OCI-LY1 (cell line): ENCODE results near the gene CACNA2D3.

Source experiments
- H2AFZ ChIP-seq: fragments of 200-600 bp; sonication (generic), shearing (Covaris generic); 2 replicates; pipeline ENCODE4 v1.6.0; 2014; ENCODE audit warnings: antibody characterized with exemption, mild to moderate bottlenecking, low read length
- H3F3A ChIP-seq: fragments of 200-600 bp; sonication (generic), shearing (Covaris generic); 2 replicates; pipeline ENCODE4 v1.6.0; 2014; ENCODE audit warnings: mild to moderate bottlenecking, antibody characterized with exemption, low read length, moderate library complexity; ENCODE audit not compliant: insufficient read depth
- H3K27ac ChIP-seq: fragments of 200-600 bp; sonication (generic); 2 replicates; pipeline ENCODE4 v1.5.1; 2014; ENCODE audit warnings: low read length, mixed run types, mild to moderate bottlenecking, low read depth; ENCODE audit not compliant: poor library complexity, severe bottlenecking
- H3K27me3 ChIP-seq: fragments of 200-600 bp; sonication (generic); 2 replicates; pipeline ENCODE4 v1.6.0; 2014; ENCODE audit warnings: antibody characterized with exemption, mild to moderate bottlenecking, low read length, moderate library complexity; ENCODE audit not compliant: insufficient read depth
- H3K36me3 ChIP-seq: fragments of 200-600 bp; sonication (generic); 2 replicates; pipeline ENCODE4 v1.6.1; 2014; ENCODE audit warnings: mild to moderate bottlenecking, antibody characterized with exemption, low read length, moderate library complexity, mixed read lengths; ENCODE audit not compliant: insufficient read depth
- H3K4me1 ChIP-seq: fragments of 200-600 bp; sonication (generic); 2 replicates; pipeline ENCODE4 v1.5.1; 2014; ENCODE audit warnings: mild to moderate bottlenecking, low read length, moderate library complexity; ENCODE audit not compliant: insufficient read depth, severe bottlenecking
- H3K4me2 ChIP-seq: fragments of 200-600 bp; sonication (generic), shearing (Covaris generic); 2 replicates; pipeline ENCODE4 v1.6.1; 2014; ENCODE audit warnings: low read length
- H3K4me3 ChIP-seq: fragments of 200-600 bp; sonication (generic); 2 replicates; pipeline ENCODE4 v1.5.1; 2014; ENCODE audit warnings: low read length, low read depth, mild to moderate bottlenecking, mixed read lengths; ENCODE audit not compliant: poor library complexity, severe bottlenecking
- H3K79me2 ChIP-seq: fragments of 200-600 bp; shearing (Covaris generic); 2 replicates; pipeline ENCODE4 v1.6.1; 2016; ENCODE audit warnings: mixed run types, low read length, mixed read lengths; ENCODE audit not compliant: insufficient read depth
- H3K9ac ChIP-seq: fragments of 200-600 bp; sonication (generic), shearing (Covaris generic); 2 replicates; pipeline ENCODE4 v1.6.1; 2014; ENCODE audit warnings: mild to moderate bottlenecking, low read length, mixed read lengths
- H3K9me2 ChIP-seq: fragments of 200-600 bp; sonication (generic), shearing (Covaris generic); 2 replicates; pipeline ENCODE4 v1.6.1; 2014; ENCODE audit warnings: low read depth, mild to moderate bottlenecking, low read length, mixed read lengths
- H3K9me3 ChIP-seq: fragments of 200-600 bp; shearing (Covaris generic); 2 replicates; pipeline ENCODE4 v1.6.1; 2014; ENCODE audit warnings: low read length, mixed read lengths
- H4K20me1 ChIP-seq: fragments of 200-600 bp; sonication (generic), shearing (Covaris generic); 2 replicates; pipeline ENCODE4 v1.6.0; 2016; ENCODE audit warnings: mild to moderate bottlenecking, low read length; ENCODE audit not compliant: insufficient read depth
- EZH2 ChIP-seq: fragments of 200-600 bp; sonication (generic), shearing (Covaris generic); IDR thresholded peaks from 2 replicates; pipeline ENCODE4 v1.8.0; 2017; ENCODE audit warnings: borderline replicate concordance, mixed run types, mild to moderate bottlenecking, antibody characterized with exemption, low read length, moderate library complexity, mixed read lengths
- TF ChIP-seq, protein P1 (sequence below): fragments of 200-600 bp; sonication (generic), shearing (Covaris generic); IDR thresholded peaks from 2 replicates; pipeline ENCODE4 v1.5.1; 2017; ENCODE audit warnings: mild to moderate bottlenecking, antibody characterized with exemption, low read length, moderate library complexity, mixed read lengths

The CACNA2D3 gene

DNA sequence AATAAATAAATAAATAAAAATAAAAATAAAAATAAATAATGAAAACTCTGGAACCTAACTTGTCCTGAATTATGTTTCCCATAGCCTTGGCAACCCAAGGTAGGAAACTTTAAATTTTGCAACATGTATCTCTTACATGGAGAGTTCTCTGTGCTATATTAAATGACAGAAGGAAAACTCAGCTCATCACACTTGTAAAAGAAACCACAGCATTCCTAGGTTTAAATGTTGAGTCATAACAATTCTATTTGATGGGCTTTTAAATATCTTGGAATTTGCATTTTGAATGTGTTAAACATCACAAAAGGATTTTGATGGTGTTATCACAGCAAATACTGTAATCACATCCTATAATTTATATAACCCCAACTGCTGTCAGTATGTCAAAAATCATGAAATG, 661.3 kb downstream of the CACNA2D3 start:
- H3K9me2 ChIP-seq: no peaks in the 10 kb centered on the region
- H3K79me2 ChIP-seq: no peaks in the 10 kb centered on the region
- no peaks in the 10 kb centered on the region for H3K36me3 ChIP-seq
- H3K27me3 ChIP-seq: no peaks in the 10 kb centered on the region
- H3K9me3 ChIP-seq: no peaks in the 10 kb centered on the region
- no peak overlapping the region for H3K4me3 ChIP-seq
- no peak overlapping the region for H2AFZ ChIP-seq
- H3K9ac ChIP-seq: no peak overlapping the region
- no peak overlapping the region for H3K4me2 ChIP-seq
- H3K4me1 ChIP-seq: no peaks in the 10 kb centered on the region
- no peaks in the 10 kb centered on the region for H4K20me1 ChIP-seq
- TF ChIP-seq EZH2: no peak
- TF ChIP-seq, protein P1, sequence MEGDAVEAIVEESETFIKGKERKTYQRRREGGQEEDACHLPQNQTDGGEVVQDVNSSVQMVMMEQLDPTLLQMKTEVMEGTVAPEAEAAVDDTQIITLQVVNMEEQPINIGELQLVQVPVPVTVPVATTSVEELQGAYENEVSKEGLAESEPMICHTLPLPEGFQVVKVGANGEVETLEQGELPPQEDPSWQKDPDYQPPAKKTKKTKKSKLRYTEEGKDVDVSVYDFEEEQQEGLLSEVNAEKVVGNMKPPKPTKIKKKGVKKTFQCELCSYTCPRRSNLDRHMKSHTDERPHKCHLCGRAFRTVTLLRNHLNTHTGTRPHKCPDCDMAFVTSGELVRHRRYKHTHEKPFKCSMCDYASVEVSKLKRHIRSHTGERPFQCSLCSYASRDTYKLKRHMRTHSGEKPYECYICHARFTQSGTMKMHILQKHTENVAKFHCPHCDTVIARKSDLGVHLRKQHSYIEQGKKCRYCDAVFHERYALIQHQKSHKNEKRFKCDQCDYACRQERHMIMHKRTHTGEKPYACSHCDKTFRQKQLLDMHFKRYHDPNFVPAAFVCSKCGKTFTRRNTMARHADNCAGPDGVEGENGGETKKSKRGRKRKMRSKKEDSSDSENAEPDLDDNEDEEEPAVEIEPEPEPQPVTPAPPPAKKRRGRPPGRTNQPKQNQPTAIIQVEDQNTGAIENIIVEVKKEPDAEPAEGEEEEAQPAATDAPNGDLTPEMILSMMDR: no peak
- no peaks in the 10 kb centered on the region for H3F3A ChIP-seq
- no peak overlapping the region for H3K27ac ChIP-seq

DNA sequence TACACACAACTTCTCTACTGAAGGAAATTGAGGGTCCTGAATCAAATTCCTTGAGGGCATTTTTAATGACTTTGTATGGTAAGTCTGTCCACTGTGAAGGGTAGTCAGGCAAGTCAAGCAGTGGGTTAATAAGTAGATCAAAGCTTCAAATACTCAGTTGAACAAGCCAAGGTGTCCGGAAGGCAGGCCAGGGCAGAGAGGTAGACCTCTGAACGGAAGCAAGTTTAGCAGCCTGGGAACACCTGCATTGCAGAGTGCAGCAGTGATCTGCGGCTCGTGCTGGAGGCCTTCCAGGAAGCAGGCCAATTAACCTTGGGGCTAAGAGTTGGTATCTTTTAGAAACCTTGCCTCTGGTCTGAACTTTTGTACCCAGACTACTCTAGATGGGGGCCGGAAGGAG, 661.7 kb downstream of the CACNA2D3 start:
- Histone ChIP-seq H3K9me3 (no peaks in the 10 kb centered on the region), H4K20me1 (no peaks in the 10 kb centered on the region), H3K9ac (no peak overlapping the region), H3K9me2 (no peaks in the 10 kb centered on the region), H2AFZ (no peak overlapping the region), H3K27me3 (no peaks in the 10 kb centered on the region), H3F3A (no peaks in the 10 kb centered on the region), H3K4me2 (no peak overlapping the region), H3K4me3 (no peak overlapping the region), H3K27ac (no peak overlapping the region), H3K79me2 (no peaks in the 10 kb centered on the region), H3K36me3 (no peaks in the 10 kb centered on the region), H3K4me1 (no peaks in the 10 kb centered on the region)
- TF ChIP-seq, protein P1: no peak
- TF ChIP-seq EZH2: no peak

DNA sequence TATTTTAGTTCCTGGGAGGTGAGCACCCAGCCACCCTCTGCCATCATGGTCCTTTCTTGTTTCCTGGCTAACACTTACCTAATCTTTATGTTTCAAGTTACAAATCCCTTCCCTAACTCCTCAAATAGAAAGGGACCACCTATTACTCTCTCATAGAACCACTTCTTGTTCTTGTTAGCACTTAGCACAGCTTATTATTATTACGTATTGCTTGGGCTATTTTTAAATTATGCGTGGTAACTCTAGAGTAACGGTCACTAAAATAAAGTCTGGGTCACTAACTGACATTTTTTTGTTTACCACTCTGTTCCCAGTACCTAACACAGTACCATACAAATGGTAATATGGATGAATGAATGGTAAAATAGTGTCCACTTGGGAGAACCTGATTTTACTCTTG, 663.6 kb downstream of the CACNA2D3 start:
- no peaks in the 10 kb centered on the region for H4K20me1 ChIP-seq
- no peak overlapping the region for H2AFZ ChIP-seq
- H3F3A ChIP-seq: no peaks in the 10 kb centered on the region
- H3K4me2 ChIP-seq: no peak overlapping the region
- H3K4me1 ChIP-seq: no peaks in the 10 kb centered on the region
- no peaks in the 10 kb centered on the region for H3K36me3 ChIP-seq
- TF ChIP-seq, protein P1: no peak
- H3K4me3 ChIP-seq: no peak overlapping the region
- H3K9me3 ChIP-seq: no peaks in the 10 kb centered on the region
- no peak overlapping the region for H3K27ac ChIP-seq
- no peak overlapping the region for H3K9ac ChIP-seq
- H3K27me3 ChIP-seq: no peaks in the 10 kb centered on the region
- no peaks in the 10 kb centered on the region for H3K9me2 ChIP-seq
- H3K79me2 ChIP-seq: no peaks in the 10 kb centered on the region
